GM12865 (cell line): Measurements from ENCODE around the gene HIVEP1.

Experiments
- DNase-seq: peaks from one replicate; pipeline ENCODE4 v3.0.0; 2010; ENCODE audit warnings: low read depth
- H3K4me3 ChIP-seq: 2 replicates; pipeline ENCODE4 v1.5.1; 2011; ENCODE audit warnings: mild to moderate bottlenecking, low read depth, low read length, control low read depth
- TF ChIP-seq, protein P1 (sequence below): IDR thresholded peaks from 2 replicates; pipeline ENCODE4 v1.5.1; 2011; ENCODE audit warnings: low read length, control low read depth, low read depth, inconsistent platforms; ENCODE audit not compliant: insufficient read depth; ENCODE audit errors: missing control alignments

The HIVEP1 gene

GRCh38 chr6:12065321-12066140 is 53.4 kb downstream of the HIVEP1 start:
- H3K4me3 ChIP-seq: peak overlapping the region; percentile 31
- TF ChIP-seq, protein P1, sequence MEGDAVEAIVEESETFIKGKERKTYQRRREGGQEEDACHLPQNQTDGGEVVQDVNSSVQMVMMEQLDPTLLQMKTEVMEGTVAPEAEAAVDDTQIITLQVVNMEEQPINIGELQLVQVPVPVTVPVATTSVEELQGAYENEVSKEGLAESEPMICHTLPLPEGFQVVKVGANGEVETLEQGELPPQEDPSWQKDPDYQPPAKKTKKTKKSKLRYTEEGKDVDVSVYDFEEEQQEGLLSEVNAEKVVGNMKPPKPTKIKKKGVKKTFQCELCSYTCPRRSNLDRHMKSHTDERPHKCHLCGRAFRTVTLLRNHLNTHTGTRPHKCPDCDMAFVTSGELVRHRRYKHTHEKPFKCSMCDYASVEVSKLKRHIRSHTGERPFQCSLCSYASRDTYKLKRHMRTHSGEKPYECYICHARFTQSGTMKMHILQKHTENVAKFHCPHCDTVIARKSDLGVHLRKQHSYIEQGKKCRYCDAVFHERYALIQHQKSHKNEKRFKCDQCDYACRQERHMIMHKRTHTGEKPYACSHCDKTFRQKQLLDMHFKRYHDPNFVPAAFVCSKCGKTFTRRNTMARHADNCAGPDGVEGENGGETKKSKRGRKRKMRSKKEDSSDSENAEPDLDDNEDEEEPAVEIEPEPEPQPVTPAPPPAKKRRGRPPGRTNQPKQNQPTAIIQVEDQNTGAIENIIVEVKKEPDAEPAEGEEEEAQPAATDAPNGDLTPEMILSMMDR: no peak
- peak; percentile 87 for DNase-seq

DNA sequence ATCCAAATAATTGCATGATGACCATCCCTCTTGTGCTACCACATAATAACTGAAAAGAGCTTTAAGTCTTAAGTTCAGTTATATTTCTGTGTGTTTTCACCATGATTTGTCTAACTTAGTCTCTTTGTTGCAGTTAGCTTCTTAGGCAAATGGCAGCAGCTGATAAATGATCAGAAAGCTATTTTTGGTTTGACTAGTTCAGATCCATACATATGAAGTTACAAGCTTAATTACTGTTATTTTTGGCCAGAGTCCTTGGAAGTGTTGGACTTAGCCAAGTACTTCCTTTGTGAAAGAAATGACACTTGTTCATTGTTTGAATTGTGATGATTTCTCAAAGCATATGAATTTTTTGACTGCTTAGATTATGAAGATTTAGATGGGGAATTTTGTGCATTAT is 54.2 kb downstream of the HIVEP1 start:
- H3K4me3 ChIP-seq: peak overlapping the region; percentile 31
- DNase-seq: no peak
- TF ChIP-seq, protein P1: no peak

GRCh38 chr6:12068899-12069557 is 56.9 kb downstream of the HIVEP1 start:
- no peak for DNase-seq

DNA sequence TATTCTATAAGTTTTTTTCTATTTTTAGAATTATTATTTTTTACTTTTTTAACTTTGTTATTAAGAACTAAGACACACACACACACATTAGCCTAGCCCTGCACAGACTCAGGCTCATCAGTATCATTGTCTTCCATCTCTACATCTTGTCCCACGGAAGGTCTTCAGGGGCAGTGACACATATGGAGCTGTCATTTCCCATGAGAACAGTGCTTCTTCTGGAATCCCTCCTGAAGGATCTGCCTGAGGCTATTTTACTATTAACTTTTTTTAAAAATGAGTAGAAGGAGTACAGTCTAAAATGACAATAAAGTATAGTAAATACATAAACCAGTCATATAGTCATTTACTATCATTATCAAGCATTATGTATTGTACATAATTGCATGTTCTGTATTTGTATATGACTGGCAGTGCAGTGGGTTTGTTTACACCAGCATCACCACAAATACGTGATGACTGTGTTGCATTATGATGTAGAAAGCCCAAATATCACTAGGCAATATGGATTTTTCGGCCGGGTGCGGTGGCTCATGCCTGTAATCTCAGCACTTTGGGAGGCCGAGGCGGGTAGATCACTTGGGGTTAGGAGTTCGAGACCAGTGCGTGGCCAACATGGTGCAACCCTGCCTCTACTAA is 57.9 kb downstream of the HIVEP1 start:
- H3K4me3 ChIP-seq: no peak overlapping the region
- no peak for DNase-seq
- TF ChIP-seq, protein P1: no peak

More at GRCh38 chr6:12068899-12069557, 56.9 kb downstream of the HIVEP1 start:
- TF ChIP-seq, protein P1: no peak
- H3K4me3 ChIP-seq: no peak overlapping the region

DNA sequence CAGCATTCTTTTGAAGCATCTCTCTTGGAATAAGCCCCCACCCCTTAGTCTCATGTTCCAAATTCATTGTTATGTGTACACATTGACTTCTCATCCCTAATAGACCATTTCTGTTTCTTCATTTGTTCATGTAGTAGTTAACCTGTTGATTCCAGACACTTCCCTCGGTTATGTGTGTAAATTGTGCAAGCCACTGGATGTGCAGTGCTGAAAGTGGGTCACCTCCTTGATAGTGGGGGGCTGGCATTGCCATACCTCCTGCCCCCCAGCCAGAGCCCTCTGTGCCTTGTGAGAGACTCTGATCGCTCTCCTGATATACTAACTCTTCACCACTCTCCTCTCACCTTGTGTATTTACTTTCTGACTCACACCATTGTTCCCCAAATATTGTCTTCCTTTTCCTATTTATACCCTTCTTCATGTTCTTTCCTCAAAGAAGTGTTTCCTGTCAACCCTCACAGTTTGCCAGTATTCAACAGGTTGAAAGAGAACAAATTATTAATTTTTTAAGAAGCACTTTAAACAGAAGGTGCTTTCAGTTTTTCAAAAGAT is 59.0 kb downstream of the HIVEP1 start:
- TF ChIP-seq, protein P1: no peak
- no peak for DNase-seq
- H3K4me3 ChIP-seq: no peak overlapping the region

DNA sequence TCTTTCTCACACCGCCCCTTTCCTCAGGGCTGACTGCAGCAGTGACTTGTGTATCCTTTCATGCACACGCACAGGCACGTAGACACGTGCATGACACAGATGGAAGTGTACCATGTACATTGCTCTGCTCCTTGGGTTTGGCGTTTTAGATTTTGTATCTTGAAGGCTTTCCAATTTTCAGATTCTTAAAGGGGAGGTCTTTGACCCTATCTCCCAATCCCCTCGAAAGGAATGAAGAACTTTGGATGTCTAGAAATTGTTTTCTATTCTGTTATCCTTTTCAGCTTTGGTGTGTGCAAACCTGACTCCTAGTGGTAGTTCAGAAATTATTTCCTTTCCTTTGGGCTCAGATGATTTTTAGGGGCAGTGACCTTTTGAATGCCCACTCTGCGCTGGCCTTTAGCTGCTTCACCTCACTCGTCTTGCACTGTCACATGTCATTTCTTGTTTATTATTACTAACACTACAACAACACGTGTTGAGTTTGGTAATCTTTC is 63.0 kb downstream of the HIVEP1 start:
- DNase-seq: no peak
- no peak overlapping the region for H3K4me3 ChIP-seq
- TF ChIP-seq, protein P1: peak; percentile 21
